Calu3 (cell line): ENCODE results near the gene MINDY1. TPM values are rescaled to one million over a fixed set of nuclear protein-coding genes. Genes with fewer than 3 reads are reported as not detected.

Source experiments
- BruUV-seq: library from RNA; stranded (reverse); fragments of 400-500 nt; replicated peaks from 2 replicates; lab custom pipeline; 2021; lab: Mats Ljungman, UMichigan
- CTCF ChIA-PET: fragments of 300-600 bp; sonication (Branson Sonifier 250); formaldehyde crosslinking; loops from one replicate; lab custom pipeline; 2022; ENCODE audit warnings: antibody characterized with exemption; lab: Charles Lee
- DNase-seq: peaks from one replicate; pipeline ENCODE4 v3.0.0; 2022
- H3K27ac Mint-ChIP-seq: one replicate; pipeline ENCODE4 v1.8.0; 2022; ENCODE audit warnings: mixed read lengths; ENCODE audit not compliant: unreplicated experiment
- H3K27me3 Mint-ChIP-seq: one replicate; pipeline ENCODE4 v1.8.0; 2022; ENCODE audit warnings: mixed read lengths; ENCODE audit not compliant: unreplicated experiment
- H3K36me3 Mint-ChIP-seq: one replicate; pipeline ENCODE4 v1.8.0; 2022; ENCODE audit warnings: mild to moderate bottlenecking, moderate library complexity, mixed read lengths; ENCODE audit not compliant: insufficient read depth, unreplicated experiment
- H3K4me1 Mint-ChIP-seq: one replicate; pipeline ENCODE4 v1.8.0; 2022; ENCODE audit warnings: mild to moderate bottlenecking, low read depth, mixed read lengths; ENCODE audit not compliant: unreplicated experiment
- H3K4me3 Mint-ChIP-seq: one replicate; pipeline ENCODE4 v1.8.0; 2022; ENCODE audit warnings: mild to moderate bottlenecking, low read depth, moderate library complexity, mixed read lengths; ENCODE audit not compliant: unreplicated experiment
- H3K9me3 Mint-ChIP-seq: one replicate; pipeline ENCODE4 v1.8.0; 2022; ENCODE audit warnings: low read depth, mixed read lengths; ENCODE audit not compliant: unreplicated experiment
- intact Hi-C: fragments of 100-400 bp; cut with micrococcal nuclease; formaldehyde crosslinking; loops from one replicate; pipeline ENCODE4 v1.10.0; 2022; ENCODE audit not compliant: unreplicated experiment
- total RNA-seq: library from RNA; stranded (reverse); gene quantifications from 2 replicates; pipeline ENCODE4 v1.2.3, GENCODE V29; 2022
- TF ChIP-seq, protein P1 (sequence below): fragments of 200-600 bp; IDR thresholded peaks from one replicate; pipeline ENCODE4 v1.8.0; 2022; ENCODE audit warnings: antibody characterized with exemption; ENCODE audit not compliant: unreplicated experiment

The MINDY1 gene
- total RNA-seq, 1 experiment from 2014 or later: 17.6 TPM

- TF ChIP-seq, protein P1, sequence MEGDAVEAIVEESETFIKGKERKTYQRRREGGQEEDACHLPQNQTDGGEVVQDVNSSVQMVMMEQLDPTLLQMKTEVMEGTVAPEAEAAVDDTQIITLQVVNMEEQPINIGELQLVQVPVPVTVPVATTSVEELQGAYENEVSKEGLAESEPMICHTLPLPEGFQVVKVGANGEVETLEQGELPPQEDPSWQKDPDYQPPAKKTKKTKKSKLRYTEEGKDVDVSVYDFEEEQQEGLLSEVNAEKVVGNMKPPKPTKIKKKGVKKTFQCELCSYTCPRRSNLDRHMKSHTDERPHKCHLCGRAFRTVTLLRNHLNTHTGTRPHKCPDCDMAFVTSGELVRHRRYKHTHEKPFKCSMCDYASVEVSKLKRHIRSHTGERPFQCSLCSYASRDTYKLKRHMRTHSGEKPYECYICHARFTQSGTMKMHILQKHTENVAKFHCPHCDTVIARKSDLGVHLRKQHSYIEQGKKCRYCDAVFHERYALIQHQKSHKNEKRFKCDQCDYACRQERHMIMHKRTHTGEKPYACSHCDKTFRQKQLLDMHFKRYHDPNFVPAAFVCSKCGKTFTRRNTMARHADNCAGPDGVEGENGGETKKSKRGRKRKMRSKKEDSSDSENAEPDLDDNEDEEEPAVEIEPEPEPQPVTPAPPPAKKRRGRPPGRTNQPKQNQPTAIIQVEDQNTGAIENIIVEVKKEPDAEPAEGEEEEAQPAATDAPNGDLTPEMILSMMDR: no peak
- no TSS peak for BruUV-seq
- CTCF ChIA-PET: interaction anchor here (0.6 kb wide), 1 partner anchor 167 kb away, joined by 3 read pairs; no protein-coding TSS in a partner anchor
- Mint-ChIP-seq H3K4me3 (no peak overlapping the region), H3K9me3 (no peaks in the 10 kb centered on the region), H3K27me3 (no peaks in the 10 kb centered on the region), H3K4me1 (peaks cover 5% of the 10 kb centered on the region), H3K27ac (no peak overlapping the region), H3K36me3 (peaks cover 66% of the 10 kb centered on the region)
- no peak for DNase-seq
- intact Hi-C loops: no loop called here
Measured at GRCh38 chr1:150955280-150955679, 51.4 kb downstream of the MINDY1 start.

GRCh38 chr1:150954708-150955107, 52.0 kb downstream of the MINDY1 start:
- CTCF ChIA-PET: no interaction called here

More at GRCh38 chr1:150954708-150955107, 52.0 kb downstream of the MINDY1 start:
- no TSS peak for BruUV-seq
- no peak overlapping the region for H3K27ac Mint-ChIP-seq
- H3K27me3 Mint-ChIP-seq: no peaks in the 10 kb centered on the region
- TF ChIP-seq, protein P1: no peak
- H3K4me1 Mint-ChIP-seq: peaks cover 5% of the 10 kb centered on the region
- H3K36me3 Mint-ChIP-seq: peaks cover 66% of the 10 kb centered on the region
- H3K4me3 Mint-ChIP-seq: no peak overlapping the region
- intact Hi-C loops: no loop called here
- no peaks in the 10 kb centered on the region for H3K9me3 Mint-ChIP-seq
- DNase-seq: no peak

Other genes starting within 250 kb of the MINDY1 start
- gene CTSS, start 241.1 kb downstream of the MINDY1 start, total RNA-seq: 144 and 226 TPM in 2 replicates
- gene CTSK, start 198.6 kb downstream of the MINDY1 start, total RNA-seq: 5.5 and 5.9 TPM in 2 replicates
- gene ARNT, start 130.3 kb downstream of the MINDY1 start, total RNA-seq: 27.9 and 31.1 TPM in 2 replicates
- not detected in 2 replicates for gene CTXND2, start 119.8 kb downstream of the MINDY1 start, total RNA-seq
- 64.9 and 70.6 TPM in 2 replicates for gene SETDB1, start 80.5 kb downstream of the MINDY1 start, total RNA-seq
- gene CERS2, start 32.1 kb downstream of the MINDY1 start, total RNA-seq: 214 and 226 TPM in 2 replicates
- 15.4 and 20.1 TPM in 2 replicates for gene ANXA9, start 24.6 kb downstream of the MINDY1 start, total RNA-seq
- 15.9 and 16.0 TPM in 2 replicates for gene PRUNE1, start 1.5 kb upstream of the MINDY1 start, total RNA-seq
- 1.2 and 2.4 TPM in 2 replicates for gene BNIPL, start 29.7 kb upstream of the MINDY1 start, total RNA-seq
- 8.5 and 9.5 TPM in 2 replicates for gene C1orf56, start 40.8 kb upstream of the MINDY1 start, total RNA-seq
- gene CDC42SE1, start 52.7 kb upstream of the MINDY1 start, total RNA-seq: 103 and 110 TPM in 2 replicates
- gene MLLT11, start 53.5 kb upstream of the MINDY1 start, total RNA-seq: 1.5 and 2.1 TPM in 2 replicates
- 10.9 and 13.6 TPM in 2 replicates for gene GABPB2, start 63.9 kb upstream of the MINDY1 start, total RNA-seq
- gene SEMA6C, start 139.7 kb upstream of the MINDY1 start, total RNA-seq: 2.2 and 2.5 TPM in 2 replicates
- gene TNFAIP8L2, start 149.7 kb upstream of the MINDY1 start, total RNA-seq: not detected in 2 replicates
- gene LYSMD1, start 159.0 kb upstream of the MINDY1 start, total RNA-seq: 7.6 and 9.7 TPM in 2 replicates
- 47.3 and 49.8 TPM in 2 replicates for gene SCNM1, start 159.2 kb upstream of the MINDY1 start, total RNA-seq
- gene TMOD4, start 169.1 kb upstream of the MINDY1 start, total RNA-seq: 1.6 and 2.1 TPM in 2 replicates
- gene VPS72, start 183.3 kb upstream of the MINDY1 start, total RNA-seq: 91.4 and 111 TPM in 2 replicates
- gene PIP5K1A, start 191.7 kb upstream of the MINDY1 start, total RNA-seq: 86.6 and 96.2 TPM in 2 replicates
- 302 and 325 TPM in 2 replicates for gene PSMD4, start 247.8 kb upstream of the MINDY1 start, total RNA-seq